H1 (cell line): ENCODE measurements around the gene WDR7. TPM values are rescaled to one million over a fixed set of nuclear protein-coding genes. Genes with fewer than 3 reads are reported as not detected.

Experiments
- CTCF ChIA-PET: fragments of 300-600 bp; sonication (Branson Sonifier 250); formaldehyde crosslinking; loops from one replicate; lab custom pipeline; 2021; ENCODE audit not compliant: partially characterized antibody; lab: Charles Lee
- POLR2A ChIA-PET: fragments of 300-600 bp; sonication (Branson Sonifier 250); formaldehyde crosslinking; loops from one replicate; lab custom pipeline; 2021; ENCODE audit warnings: inconsistent platforms; ENCODE audit not compliant: partially characterized antibody; lab: Charles Lee
- DNase-seq, 2 experiments: peaks; one replicate each; pipeline versions ENCODE4 v3.0.0 to v3.0.0-alpha.2; 2010 to 2022; ENCODE audit warnings: low spot score in 2 of 2, low read depth in 1 of 2, mixed read lengths in 1 of 2
- FAIRE-seq: peaks from 2 replicates; lab custom pipeline; 2011; peaks lifted over from hg19 to GRCh38; lab: Jason Lieb, UNC
- H2AFZ ChIP-seq: 2 replicates; pipeline ENCODE4 v1.8.1; 2012; ENCODE audit warnings: low read length, inconsistent platforms
- H2AK5ac ChIP-seq: 2 replicates; pipeline ENCODE4 v1.6.1; 2013; ENCODE audit warnings: low read depth, low read length
- H2BK120ac ChIP-seq: replicated peaks from 2 replicates; pipeline ENCODE3; 2013; ENCODE audit warnings: low read depth, low read length, inconsistent platforms
- H2BK12ac ChIP-seq: 2 replicates; pipeline ENCODE4 v1.6.1; 2013; ENCODE audit warnings: low read depth, low read length
- H2BK15ac ChIP-seq: 2 replicates; pipeline ENCODE4 v1.6.1; 2013; ENCODE audit warnings: low read length
- H2BK20ac ChIP-seq: 2 replicates; pipeline ENCODE4 v1.6.1; 2013; ENCODE audit warnings: low read length
- H2BK5ac ChIP-seq: 2 replicates; pipeline ENCODE4 v1.6.1; 2013; ENCODE audit warnings: low read depth, low read length
- H3K14ac ChIP-seq: 2 replicates; pipeline ENCODE4 v1.6.1; 2013; ENCODE audit warnings: inconsistent platforms; ENCODE audit not compliant: insufficient read length
- H3K18ac ChIP-seq: 2 replicates; pipeline ENCODE4 v1.6.1; 2013; ENCODE audit warnings: low read length; ENCODE audit errors: extremely low read depth
- H3K23ac ChIP-seq: 2 replicates; pipeline ENCODE4 v1.6.1; 2013; ENCODE audit warnings: inconsistent platforms; ENCODE audit not compliant: insufficient read length
- H3K23me2 ChIP-seq: 2 replicates; pipeline ENCODE4 v1.6.1; 2013; ENCODE audit warnings: low read depth, low read length
- H3K27ac ChIP-seq: 2 replicates; pipeline ENCODE4 v1.6.1; 2011; ENCODE audit warnings: low read depth, low read length, inconsistent platforms
- H3K27me3 ChIP-seq, 4 experiments: replicated peaks in 1 of 4; 1 replicate in 1 of 4; 2 replicates in 3 of 4; pipeline versions ENCODE4 v1.6.1 to v1.8.1; 2011 to 2013; ENCODE audit warnings: low read length in 3 of 4, mild to moderate bottlenecking in 3 of 4, inconsistent platforms in 2 of 4, mixed read lengths in 2 of 4, moderate library complexity in 1 of 4; ENCODE audit not compliant: control insufficient read depth in 3 of 4, insufficient read depth in 3 of 4; ENCODE audit errors: extremely low read depth in 1 of 4
- H3K36me3 ChIP-seq, 4 experiments: 2 replicates each; pipeline versions ENCODE4 v1.6.1 to v1.8.1; 2011 to 2013; ENCODE audit warnings: mild to moderate bottlenecking in 4 of 4, low read length in 3 of 4, moderate library complexity in 2 of 4, control low read depth in 1 of 4, inconsistent platforms in 1 of 4; ENCODE audit not compliant: insufficient read depth in 4 of 4, control insufficient read depth in 2 of 4
- H3K4ac ChIP-seq: replicated peaks from 2 replicates; pipeline ENCODE3; 2013; ENCODE audit warnings: low read length, low read depth, mixed read lengths, inconsistent platforms; ENCODE audit not compliant: insufficient read length
- H3K4me1 ChIP-seq, 4 experiments: replicated peaks in 1 of 4; 1 replicate in 1 of 4; 2 replicates in 3 of 4; pipeline versions ENCODE4 v1.6.1 to v1.8.1; 2011 to 2013; ENCODE audit warnings: low read length in 3 of 4, inconsistent platforms in 2 of 4, mixed read lengths in 1 of 4; ENCODE audit not compliant: insufficient read depth in 4 of 4, control insufficient read depth in 3 of 4
- H3K4me2 ChIP-seq, 2 experiments: 2 replicates each; pipeline versions ENCODE4 v1.6.1 to v1.8.1; 2011 to 2013; ENCODE audit warnings: low read depth in 2 of 2, low read length in 2 of 2, control low read depth in 1 of 2, inconsistent platforms in 1 of 2, mild to moderate bottlenecking in 1 of 2; ENCODE audit not compliant: insufficient read depth in 1 of 2
- H3K4me3 ChIP-seq, 4 experiments: fragments of 200-600, 300-600 bp in 1 of 4; sonication (generic), shearing (Covaris generic), sonication (Bioruptor Twin) in 1 of 4; 2 replicates each; pipeline versions ENCODE4 v1.5.1 to v1.8.1; 2011 to 2016; ENCODE audit warnings: low read length in 4 of 4, low read depth in 3 of 4, control low read depth in 2 of 4, inconsistent platforms in 2 of 4, mild to moderate bottlenecking in 2 of 4, mixed read lengths in 1 of 4, moderate library complexity in 1 of 4; ENCODE audit not compliant: insufficient read depth in 2 of 4; ENCODE audit errors: extremely low read depth in 1 of 4
- H3K56ac ChIP-seq: replicated peaks from 2 replicates; pipeline ENCODE3; 2013; ENCODE audit warnings: low read depth, mild to moderate bottlenecking, mixed read lengths, low read length, inconsistent platforms; ENCODE audit not compliant: insufficient read length
- H3K79me1 ChIP-seq: 2 replicates; pipeline ENCODE4 v1.6.1; 2013; ENCODE audit warnings: low read depth, low read length, control low read depth
- H3K79me2 ChIP-seq, 2 experiments: 2 replicates each; pipeline versions ENCODE4 v1.6.1 to v1.8.1; 2012 to 2013; ENCODE audit warnings: low read length in 2 of 2, mild to moderate bottlenecking in 2 of 2, inconsistent platforms in 1 of 2; ENCODE audit not compliant: insufficient read depth in 2 of 2, control insufficient read depth in 1 of 2
- H3K9ac ChIP-seq, 4 experiments: replicated peaks in 1 of 4; 1 replicate in 1 of 4; 2 replicates in 3 of 4; pipeline versions ENCODE4 v1.6.1 to v1.8.1; 2011 to 2013; ENCODE audit warnings: low read depth in 3 of 4, low read length in 3 of 4, control low read depth in 2 of 4, mild to moderate bottlenecking in 2 of 4, moderate library complexity in 2 of 4, inconsistent platforms in 1 of 4; ENCODE audit errors: extremely low read depth in 1 of 4
- H3K9me3 ChIP-seq, 2 experiments: 2 replicates each; pipeline versions ENCODE4 v1.6.1 to v1.8.1; 2012 to 2013; ENCODE audit warnings: mild to moderate bottlenecking in 2 of 2, moderate library complexity in 2 of 2, control low read depth in 1 of 2, inconsistent platforms in 1 of 2, low read depth in 1 of 2, low read length in 1 of 2, mixed read lengths in 1 of 2; ENCODE audit not compliant: insufficient read depth in 2 of 2
- H4K20me1 ChIP-seq, 2 experiments: replicated peaks in 1 of 2; 2 replicates each; pipeline versions ENCODE3 to v1.8.1; 2011 to 2013; ENCODE audit warnings: inconsistent platforms in 2 of 2, low read length in 2 of 2, mild to moderate bottlenecking in 1 of 2; ENCODE audit not compliant: insufficient read depth in 2 of 2, control insufficient read depth in 1 of 2
- H4K5ac ChIP-seq: 2 replicates; pipeline ENCODE4 v1.6.1; 2013; ENCODE audit warnings: low read length, low read depth, mixed read lengths, inconsistent platforms; ENCODE audit not compliant: insufficient read length
- H4K8ac ChIP-seq: 2 replicates; pipeline ENCODE4 v1.8.0; 2013; ENCODE audit warnings: mild to moderate bottlenecking, moderate library complexity, low read length, inconsistent platforms; ENCODE audit not compliant: insufficient read depth; ENCODE audit errors: extremely low read depth
- H4K91ac ChIP-seq: replicated peaks from 2 replicates; pipeline ENCODE3; 2013; ENCODE audit warnings: low read length, mixed read lengths, inconsistent platforms; ENCODE audit not compliant: insufficient read length
- E2F6 ChIP-seq: IDR thresholded peaks from 2 replicates; pipeline ENCODE4 v1.6.1; 2012; ENCODE audit warnings: inconsistent platforms
- HDAC2 ChIP-seq, 2 experiments: fragments of 300-600 bp in 1 of 2; sonication (generic) in 1 of 2; IDR thresholded peaks; 2 replicates each; pipeline ENCODE4 v1.6.1; 2011 to 2012; ENCODE audit warnings: low read depth in 2 of 2, low read length in 2 of 2, mild to moderate bottlenecking in 2 of 2, moderate library complexity in 2 of 2, borderline replicate concordance in 1 of 2, inconsistent platforms in 1 of 2
- JUN ChIP-seq: IDR thresholded peaks from 2 replicates; pipeline ENCODE4 v1.6.1; 2011; ENCODE audit warnings: low read depth, mild to moderate bottlenecking, improper control_type of control experiment, low read length
- RFX5 ChIP-seq: IDR thresholded peaks from 2 replicates; pipeline ENCODE4 v1.6.1; 2011; ENCODE audit warnings: low read depth, low read length, improper control_type of control experiment, borderline replicate concordance
- SRF ChIP-seq: IDR thresholded peaks from 2 replicates; pipeline ENCODE4 v1.6.1; 2011; ENCODE audit warnings: mild to moderate bottlenecking, low read depth, low read length, moderate library complexity
- WGBS, 2 experiments: shearing (Covaris generic) in 1 of 2; methylation state at CpG; one replicate each; pipeline versions ENCODE4 v1.1.6 to v1.1.7; 2013 to 2015; ENCODE audit warnings: low lambda C conversion rate in 2 of 2, mixed read lengths in 2 of 2, inconsistent platforms in 1 of 2, low coverage in 1 of 2, missing lambda C conversion rate in 1 of 2; ENCODE audit not compliant: insufficient replicate concordance in 2 of 2, insufficient coverage in 1 of 2, insufficient read length in 1 of 2; ENCODE audit errors: extremely low coverage in 1 of 2, missing lambda C conversion rate in 1 of 2; 5-methylcytosine and 5-hydroxymethylcytosine counted together
- polyA plus RNA-seq, 7 experiments: library from polyadenylated mRNA; depleted of rRNA in 3 of 7; stranded (reverse) in 5 of 7; unstranded in 2 of 7; fragments of >200 nt in 5 of 7; fragments of 200-250 nt in 2 of 7; gene quantifications; 1 replicate in 5 of 7; 2 replicates in 1 of 7; 4 replicates in 1 of 7; pipeline versions ENCODE4 v1.2.1 to v1.2.3, GENCODE V29; 2011 to 2013; ENCODE audit warnings: missing spikeins in 2 of 7, mixed read lengths in 2 of 7
- total RNA-seq: library from RNA; stranded (reverse); fragmentation: NEBNext Ultra II Directional; extraction: Animal tissue kit (Norgen Biotek cat#: 25700); gene quantifications from 2 replicates; pipeline ENCODE4 v1.2.1, GENCODE V29; 2021

Gene WDR7
- total and polyA plus RNA-seq, 2 of the 8 experiments (the other 6 are each of a cell fraction or from before 2014, with no cell fraction given) = 5.5 to 15.2 TPM

GRCh38 chr18:56678836-56679565, 27.8 kb downstream of the WDR7 start:
- Histone ChIP-seq H3K9ac (no peak overlapping the region), H3K23me2 (no peaks in the 10 kb centered on the region), H2AFZ (no peak overlapping the region), H4K20me1 (no peaks in the 10 kb centered on the region), H3K56ac (no peak overlapping the region), H2BK120ac (no peak overlapping the region), H3K4me2 (no peak overlapping the region), H3K27me3 (no peaks in the 10 kb centered on the region), H3K27ac (no peak overlapping the region), H3K36me3 (no peaks in the 10 kb centered on the region), H3K9me3 (no peaks in the 10 kb centered on the region), H3K4me3 (no peak overlapping the region), H2BK12ac (no peak overlapping the region), H2BK20ac (no peak overlapping the region), H3K4me1 (no peaks in the 10 kb centered on the region), H4K8ac (no peak overlapping the region), H2AK5ac (no peak overlapping the region), H3K79me2 (no peaks in the 10 kb centered on the region), H2BK15ac (no peak overlapping the region), H2BK5ac (no peak overlapping the region), H3K4ac (no peak overlapping the region), H3K23ac (no peak overlapping the region), H4K91ac (no peak overlapping the region), H3K14ac (no peak overlapping the region), H3K79me1 (no peaks in the 10 kb centered on the region), H4K5ac (no peak overlapping the region), H3K18ac (no peak overlapping the region)
- POLR2A ChIA-PET = no interaction called here
- no peak for TF ChIP-seq SRF
- no peak for TF ChIP-seq HDAC2 (IDR thresholded peaks at IDR 0.05; ENCODE audit: borderline replicate concordance in 1 of 2, low read depth in 2 of 2, low read length in 2 of 2)
- no peak for TF ChIP-seq RFX5
- TF ChIP-seq JUN = no peak
- TF ChIP-seq E2F6 = no peak
- DNase-seq (no peak), FAIRE-seq (no peak)
- 92% methylated on average over 4 of the region's 4 CpGs; no CpG with 5 or more reads in 1 of the 2 experiments for WGBS, 2 experiments
- CTCF ChIA-PET = no interaction called here
